Thoracic aorta (tissue), 2 donors: ENCODE measurements around the gene WASF1. TPM values are rescaled to one million over a fixed set of nuclear protein-coding genes. Genes with fewer than 3 reads are reported as not detected.
"Not testable (repeated sequence)": the region's sequence is repeated elsewhere in the genome, so short reads cannot be mapped to it uniquely, and the experiment has no call there.

Experiments
- ATAC-seq: fragments of 150-250 bp; one replicate; pipeline ENCODE4 v1.8.0; 2017; ENCODE audit warnings: low read depth; ENCODE audit not compliant: insufficient number of reproducible peaks, low FRiP score
- DNase-seq: peaks from one replicate; pipeline ENCODE4 v3.0.0-alpha.2; 2020; ENCODE audit warnings: low spot score
- H3K27ac ChIP-seq, 2 donors: fragments of 200-600 bp; sonication (generic); 1 replicate in 1 of 2; 2 replicates in 1 of 2; pipeline ENCODE4 v1.5.1; 2016; ENCODE audit warnings: mild to moderate bottlenecking in 2 of 2, moderate library complexity in 2 of 2
- H3K27me3 ChIP-seq: fragments of 200-600 bp; sonication (generic); replicated peaks from 2 replicates; pipeline ENCODE4 v1.6.0; 2016; ENCODE audit warnings: mild to moderate bottlenecking; ENCODE audit not compliant: insufficient read depth
- H3K36me3 ChIP-seq: fragments of 200-600 bp; sonication (generic); one replicate; pipeline ENCODE4 v1.5.1; 2016
- H3K4me1 ChIP-seq, 2 donors: fragments of 200-600 bp; sonication (generic); 1 replicate in 1 of 2; 2 replicates in 1 of 2; pipeline versions ENCODE4 v1.5.1 to v1.6.0; 2016; ENCODE audit warnings: low read depth in 2 of 2, mild to moderate bottlenecking in 1 of 2; ENCODE audit not compliant: control insufficient read depth in 1 of 2
- H3K4me3 ChIP-seq: fragments of 200-600 bp; sonication (generic); 2 replicates; pipeline ENCODE4 v1.5.1; 2016; ENCODE audit warnings: mild to moderate bottlenecking
- H3K9me3 ChIP-seq: fragments of 200-600 bp; sonication (generic); 2 replicates; pipeline ENCODE4 v1.5.1; 2016
- CTCF ChIP-seq: fragments of 200-600 bp; sonication (generic); IDR thresholded peaks from one replicate; pipeline ENCODE4 v1.5.1; 2019; ENCODE audit warnings: antibody characterized with exemption
- total RNA-seq, 2 donors: library from RNA; depleted of rRNA; stranded (reverse); fragments of >200 nt; gene quantifications; one replicate each; pipeline versions ENCODE4 v1.1.0 to v1.2.3, GENCODE V29; 2016

WASF1 gene
- total RNA-seq, 2 donors from 2014 or later: 4.9 to 21.8 TPM

- Histone ChIP-seq H3K9me3 (no peaks in the 10 kb centered on the region), H3K36me3 (no peaks in the 10 kb centered on the region), H3K4me1 (no peaks in the 10 kb centered on the region), H3K4me3 (no peak overlapping the region), H3K27me3 (no peaks in the 10 kb centered on the region), H3K27ac (no peak overlapping the region)
- DNase-seq (no peak), ATAC-seq (no peak)
- TF ChIP-seq CTCF: no peak
These were observed 95.4 kb downstream of the WASF1 start for GRCh38 chr6:110083875-110084585.

- Histone ChIP-seq H3K9me3 (no peaks in the 10 kb centered on the region), H3K27me3 (no peaks in the 10 kb centered on the region), H3K4me1 (no peaks in the 10 kb centered on the region), H3K27ac (no peak overlapping the region), H3K36me3 (no peaks in the 10 kb centered on the region), H3K4me3 (no peak overlapping the region)
- ATAC-seq (no peak), DNase-seq (no peak)
- no peak for TF ChIP-seq CTCF
These were observed 104.1 kb downstream of the WASF1 start for GRCh38 chr6:110075406-110075805.

- H3K36me3 ChIP-seq, DNase-seq, H3K27me3 ChIP-seq, H3K27ac ChIP-seq, H3K4me3 ChIP-seq, H3K4me1 ChIP-seq, H3K9me3 ChIP-seq, ATAC-seq: not testable (repeated sequence)
These were observed 106.0 kb downstream of the WASF1 start for GRCh38 chr6:110073474-110073873.

- H3K27ac ChIP-seq: no peak overlapping the region
- ATAC-seq: no peak
- no peaks in the 10 kb centered on the region for H3K9me3 ChIP-seq
- H3K4me3 ChIP-seq: no peak overlapping the region
- no peak for TF ChIP-seq CTCF
- H3K36me3 ChIP-seq: no peaks in the 10 kb centered on the region
- H3K27me3 ChIP-seq: no peaks in the 10 kb centered on the region
- DNase-seq: no peak
- no peaks in the 10 kb centered on the region for H3K4me1 ChIP-seq
These were observed 110.9 kb downstream of the WASF1 start for GRCh38 chr6:110068592-110068967.

GRCh38 chr6:110067837-110068591, 111.5 kb downstream of the WASF1 start:
- TF ChIP-seq CTCF: no peak
- DNase-seq (no peak), ATAC-seq (no peak)
- H3K36me3 ChIP-seq: no peaks in the 10 kb centered on the region
- no peaks in the 10 kb centered on the region for H3K9me3 ChIP-seq
- H3K27ac ChIP-seq: no peak overlapping the region
- no peaks in the 10 kb centered on the region for H3K27me3 ChIP-seq
- H3K4me3 ChIP-seq: no peak overlapping the region
- no peaks in the 10 kb centered on the region for H3K4me1 ChIP-seq
